22Rv1 (cell line): Measurements from ENCODE around the gene SENP6.
"Not testable (repeated sequence)": the region's sequence is repeated elsewhere in the genome, so short reads cannot be mapped to it uniquely, and the experiment has no call there.

ENCODE experiments used
- H3K27ac ChIP-seq: fragments of 450-650 bp; 2 replicates; pipeline ENCODE4 v1.5.1; 2017
- CTCF ChIP-seq: fragments of 450-650 bp; IDR thresholded peaks from 2 replicates; pipeline ENCODE4 v1.5.1; 2017; ENCODE audit warnings: mild to moderate bottlenecking
- ZFX ChIP-seq: fragments of 450-650 bp; IDR thresholded peaks from 2 replicates; pipeline ENCODE4 v1.6.1; 2017; ENCODE audit warnings: antibody characterized with exemption, borderline replicate concordance

Gene SENP6

GRCh38 chr6:75568965-75569364, 32.7 kb upstream of the SENP6 start:
- TF ChIP-seq ZFX: no peak

GRCh38 chr6:75570671-75571070, 31.0 kb upstream of the SENP6 start:
- H3K27ac ChIP-seq: not testable (repeated sequence)

More at GRCh38 chr6:75568965-75569364, 32.7 kb upstream of the SENP6 start:
- H3K27ac ChIP-seq: no peak overlapping the region

GRCh38 chr6:75572072-75572471, 29.6 kb upstream of the SENP6 start:
- TF ChIP-seq ZFX (no peak), CTCF (no peak)
- no peak overlapping the region for H3K27ac ChIP-seq

GRCh38 chr6:75579951-75580350, 21.7 kb upstream of the SENP6 start:
- TF ChIP-seq CTCF (no peak), ZFX (no peak)
- no peak overlapping the region for H3K27ac ChIP-seq

- TF ChIP-seq CTCF (no peak), ZFX (no peak)
- no peak overlapping the region for H3K27ac ChIP-seq
These were observed 20.4 kb upstream of the SENP6 start for GRCh38 chr6:75581231-75581630.

GRCh38 chr6:75584552-75584951, 17.1 kb upstream of the SENP6 start:
- H3K27ac ChIP-seq: not testable (repeated sequence)

GRCh38 chr6:75588948-75589347, 12.7 kb upstream of the SENP6 start:
- TF ChIP-seq ZFX (no peak), CTCF (no peak)
- no peak overlapping the region for H3K27ac ChIP-seq

GRCh38 chr6:75590370-75590769, 11.3 kb upstream of the SENP6 start:
- TF ChIP-seq CTCF: no peak
- TF ChIP-seq ZFX: no peak

GRCh38 chr6:75596380-75596779, 5.3 kb upstream of the SENP6 start:
- H3K27ac ChIP-seq: not testable (repeated sequence)

More at GRCh38 chr6:75590370-75590769, 11.3 kb upstream of the SENP6 start:
- no peak overlapping the region for H3K27ac ChIP-seq

GRCh38 chr6:75600768-75601167, 912 bp upstream of the SENP6 start:
- TF ChIP-seq ZFX: no peak
- TF ChIP-seq CTCF: no peak
- peak overlapping the region; percentile 90 for H3K27ac ChIP-seq
